ENCODE measurements around the gene BRSK2. TPM values are rescaled to one million over a fixed set of nuclear protein-coding genes. Genes with fewer than 3 reads are reported as not detected.

BRSK2 gene
- total RNA-seq, 1 experiment from 2014 or later: not detected

DNA sequence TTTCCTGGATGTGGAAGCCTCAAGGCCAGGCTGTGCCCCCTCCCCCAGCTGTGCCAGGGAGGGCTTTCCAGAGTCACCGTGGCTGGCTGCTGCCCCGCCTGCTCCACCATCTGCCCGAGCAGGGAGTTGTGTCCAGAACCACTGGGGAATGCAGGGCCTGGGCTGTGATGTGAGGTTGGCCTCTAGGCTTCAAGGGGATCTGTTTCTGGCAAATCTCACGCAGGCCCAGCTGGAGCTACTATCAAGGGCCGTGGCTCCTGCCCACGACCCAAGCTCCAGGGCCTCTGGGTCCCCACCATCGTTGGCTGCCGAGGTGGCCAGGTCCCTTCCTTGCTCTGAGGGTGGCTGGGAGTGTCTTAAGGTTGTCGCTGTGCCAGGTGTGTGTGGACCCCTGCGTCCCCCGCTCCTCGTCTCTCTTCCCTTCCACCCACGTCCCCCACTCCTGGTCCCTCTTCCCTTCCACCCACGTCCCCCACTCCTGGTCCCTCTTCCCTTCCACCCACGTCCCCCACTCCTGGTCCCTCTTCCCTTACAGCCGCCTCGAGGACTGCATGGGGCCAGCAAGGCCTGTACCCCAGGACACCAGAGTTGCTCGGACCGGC lies 6.1 kb downstream of the BRSK2 start:
- no peak overlapping the region for H3K4me3 ChIP-seq
- H3K9me3 ChIP-seq (replicated peaks): no peaks in the 10 kb centered on the region
- no peaks in the 10 kb centered on the region for H3K27me3 ChIP-seq
- H3K4me1 ChIP-seq: no peaks in the 10 kb centered on the region
- H3K36me3 ChIP-seq: no peaks in the 10 kb centered on the region
- H3K27ac ChIP-seq: no peak overlapping the region
- no peak for DNase-seq

- no peaks in the 10 kb centered on the region for H3K27me3 ChIP-seq
- no peak for DNase-seq
- no peaks in the 10 kb centered on the region for H3K4me1 ChIP-seq
- H3K36me3 ChIP-seq: no peaks in the 10 kb centered on the region
- H3K9me3 ChIP-seq (replicated peaks): no peaks in the 10 kb centered on the region
- no peak overlapping the region for H3K27ac ChIP-seq
- no peak overlapping the region for H3K4me3 ChIP-seq
Observed at GRCh38 chr11:1396375-1396841, 6.7 kb downstream of the BRSK2 start.

- Histone ChIP-seq H3K27ac (no peak overlapping the region), H3K9me3 (replicated peaks) (no peaks in the 10 kb centered on the region), H3K27me3 (no peaks in the 10 kb centered on the region), H3K4me1 (no peaks in the 10 kb centered on the region), H3K36me3 (no peaks in the 10 kb centered on the region), H3K4me3 (no peak overlapping the region)
- DNase-seq: no peak
Observed at GRCh38 chr11:1397146-1397861, 7.6 kb downstream of the BRSK2 start.

DNA sequence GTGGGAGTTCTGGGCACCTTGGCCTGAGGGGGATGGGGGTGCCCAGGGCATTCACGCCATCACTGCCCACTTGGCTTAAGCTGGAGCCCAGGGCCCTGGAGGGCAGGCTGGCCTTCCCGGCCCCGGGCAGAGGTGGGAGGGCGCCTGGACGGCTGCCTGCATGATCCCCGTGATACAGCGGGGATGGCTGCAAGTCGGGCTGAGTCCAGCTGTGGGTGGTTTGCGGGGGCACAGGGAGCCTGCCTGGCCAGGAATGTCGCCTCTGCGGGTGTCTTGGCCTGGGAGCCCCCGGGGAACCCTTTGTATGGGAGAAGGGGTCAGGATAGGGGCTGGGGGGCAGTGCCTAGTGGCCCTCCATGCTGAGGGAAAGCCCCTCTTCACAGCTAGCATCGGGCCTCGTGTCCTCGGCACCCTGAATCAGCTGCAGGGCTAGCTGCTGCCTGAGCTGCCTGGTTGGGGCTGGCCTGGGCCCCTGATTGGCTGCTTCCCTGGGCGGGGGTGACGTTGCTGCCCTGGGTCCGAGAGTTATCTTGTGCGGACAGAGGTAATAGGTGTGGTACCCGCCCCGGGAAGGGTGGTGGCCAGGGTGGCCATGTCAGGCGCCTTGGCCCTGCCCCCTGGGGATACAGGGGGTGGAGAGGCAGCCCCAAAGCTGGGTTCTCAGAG lies 8.3 kb downstream of the BRSK2 start:
- Histone ChIP-seq H3K9me3 (replicated peaks) (no peaks in the 10 kb centered on the region), H3K27me3 (no peaks in the 10 kb centered on the region), H3K36me3 (no peaks in the 10 kb centered on the region), H3K27ac (no peak overlapping the region), H3K4me1 (no peaks in the 10 kb centered on the region), H3K4me3 (no peak overlapping the region)
- no peak for DNase-seq

- no peak overlapping the region for H3K4me3 ChIP-seq
- no peaks in the 10 kb centered on the region for H3K4me1 ChIP-seq
- no peaks in the 10 kb centered on the region for H3K27me3 ChIP-seq
- DNase-seq: no peak
- H3K36me3 ChIP-seq: no peaks in the 10 kb centered on the region
- H3K9me3 ChIP-seq (replicated peaks): no peaks in the 10 kb centered on the region
- no peak overlapping the region for H3K27ac ChIP-seq
Observed at GRCh38 chr11:1398528-1399235, 8.9 kb downstream of the BRSK2 start.

- Histone ChIP-seq H3K27ac (no peak overlapping the region), H3K4me1 (no peaks in the 10 kb centered on the region), H3K4me3 (no peak overlapping the region), H3K27me3 (no peaks in the 10 kb centered on the region), H3K36me3 (no peaks in the 10 kb centered on the region), H3K9me3 (replicated peaks) (no peaks in the 10 kb centered on the region)
- no peak for DNase-seq
Observed at GRCh38 chr11:1399386-1400316, 9.9 kb downstream of the BRSK2 start.

DNA sequence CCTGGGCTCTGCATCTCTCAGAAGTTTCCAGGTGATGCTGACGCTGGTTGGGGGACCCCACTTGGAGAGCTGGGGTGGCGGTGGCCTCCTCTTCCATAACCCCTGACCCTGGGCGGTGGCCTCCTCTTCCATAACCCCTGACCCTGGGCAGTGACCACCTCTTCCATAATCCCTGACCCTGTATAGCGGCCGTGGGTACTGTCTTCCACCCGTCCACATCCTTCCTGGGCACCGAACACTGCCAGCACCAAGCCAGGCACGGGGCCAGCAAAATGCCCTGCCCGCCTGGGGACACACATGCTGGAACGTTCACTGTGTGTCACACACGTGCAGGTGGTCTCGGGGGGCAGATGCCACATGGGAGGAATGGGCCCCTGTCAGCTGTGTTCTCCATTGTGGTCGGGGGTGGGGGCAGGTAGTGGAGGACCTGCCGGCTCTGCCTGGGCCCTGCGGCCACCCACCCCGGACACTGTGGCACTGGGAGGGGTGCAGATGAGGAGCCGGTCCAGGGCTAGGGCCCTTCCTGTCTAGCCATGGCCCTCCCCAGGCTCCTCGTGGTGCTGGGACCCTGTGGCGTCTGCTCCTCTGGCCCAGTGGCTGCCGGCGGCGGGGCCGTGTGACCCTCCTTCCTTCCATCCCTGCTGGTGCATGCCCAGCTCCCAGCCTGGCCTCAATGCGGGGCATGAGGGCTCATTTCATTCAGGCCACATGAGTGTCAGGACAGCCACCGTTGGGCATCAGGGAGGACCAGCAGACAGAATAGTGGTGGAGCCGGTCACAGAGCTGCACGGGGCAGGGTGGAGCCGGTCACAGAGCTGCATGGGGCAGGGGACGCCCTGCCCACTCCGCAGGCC lies 10.8 kb downstream of the BRSK2 start:
- Histone ChIP-seq H3K36me3 (no peaks in the 10 kb centered on the region), H3K27ac (no peak overlapping the region), H3K27me3 (no peaks in the 10 kb centered on the region), H3K9me3 (replicated peaks) (no peaks in the 10 kb centered on the region), H3K4me3 (no peak overlapping the region), H3K4me1 (no peaks in the 10 kb centered on the region)
- no peak for DNase-seq

- Histone ChIP-seq H3K27ac (no peak overlapping the region), H3K4me1 (no peaks in the 10 kb centered on the region)
Observed at GRCh38 chr11:1401171-1401445, 11.4 kb downstream of the BRSK2 start.

DNA sequence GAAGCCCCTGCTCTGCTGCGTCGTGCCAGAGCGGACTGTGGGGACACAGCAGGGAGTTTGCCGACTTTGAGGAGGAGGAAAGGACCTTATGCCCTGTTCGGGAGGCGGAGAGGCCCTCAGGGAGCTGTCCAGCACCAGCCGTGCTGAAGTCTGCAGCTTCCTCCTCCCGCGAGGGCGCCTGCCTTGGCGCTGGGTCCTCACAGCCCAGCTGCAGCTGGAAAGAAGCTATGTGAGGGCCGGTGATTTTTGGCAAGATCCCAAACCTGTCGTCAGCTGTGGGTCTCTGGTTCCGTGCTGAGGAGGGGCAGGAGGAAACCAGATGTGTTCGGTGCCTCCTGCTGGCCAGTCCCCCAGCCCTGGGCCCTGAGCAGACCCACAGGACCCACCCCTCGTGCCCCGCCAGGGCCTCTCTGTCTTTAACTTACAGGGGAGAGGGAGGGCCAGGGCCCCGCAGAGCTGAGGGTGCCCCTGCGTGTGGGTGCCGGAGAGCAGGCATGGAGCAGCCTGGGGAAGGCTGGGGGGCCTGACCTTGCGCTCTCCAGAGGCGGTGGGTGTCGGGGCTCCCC lies 12.0 kb downstream of the BRSK2 start:
- peak; percentile 67 to 72 for DNase-seq
- no peaks in the 10 kb centered on the region for H3K27me3 ChIP-seq
- no peak overlapping the region for H3K4me3 ChIP-seq
- H3K4me1 ChIP-seq: no peaks in the 10 kb centered on the region
- no peaks in the 10 kb centered on the region for H3K36me3 ChIP-seq
- H3K27ac ChIP-seq: no peak overlapping the region
- no peaks in the 10 kb centered on the region for H3K9me3 ChIP-seq (replicated peaks)

More at GRCh38 chr11:1401171-1401445, 11.4 kb downstream of the BRSK2 start:
- Histone ChIP-seq H3K4me3 (no peak overlapping the region), H3K27me3 (no peaks in the 10 kb centered on the region), H3K9me3 (replicated peaks) (no peaks in the 10 kb centered on the region), H3K36me3 (no peaks in the 10 kb centered on the region)
- no peak for DNase-seq

GRCh38 chr11:1402355-1403077 lies 12.8 kb downstream of the BRSK2 start:
- Histone ChIP-seq H3K27me3 (no peaks in the 10 kb centered on the region), H3K27ac (no peak overlapping the region), H3K9me3 (replicated peaks) (no peaks in the 10 kb centered on the region), H3K4me1 (no peaks in the 10 kb centered on the region), H3K4me3 (no peak overlapping the region), H3K36me3 (no peaks in the 10 kb centered on the region)
- peak; percentile 28 to 32 for DNase-seq

- Histone ChIP-seq H3K4me1 (no peaks in the 10 kb centered on the region), H3K9me3 (replicated peaks) (no peaks in the 10 kb centered on the region), H3K4me3 (no peak overlapping the region), H3K27me3 (no peaks in the 10 kb centered on the region), H3K36me3 (no peaks in the 10 kb centered on the region), H3K27ac (no peak overlapping the region)
- no peak for DNase-seq
Observed at GRCh38 chr11:1403078-1403620, 13.4 kb downstream of the BRSK2 start.

GRCh38 chr11:1403721-1404460 lies 14.2 kb downstream of the BRSK2 start:
- no peak overlapping the region for H3K4me3 ChIP-seq
- no peaks in the 10 kb centered on the region for H3K9me3 ChIP-seq (replicated peaks)
- H3K27ac ChIP-seq: no peak overlapping the region
- no peak for DNase-seq
- H3K27me3 ChIP-seq: no peaks in the 10 kb centered on the region
- no peaks in the 10 kb centered on the region for H3K36me3 ChIP-seq
- H3K4me1 ChIP-seq: no peaks in the 10 kb centered on the region
